ENCODE data around the gene G6PC3. TPM values are rescaled to one million over a fixed set of nuclear protein-coding genes. Genes with fewer than 3 reads are reported as not detected.

G6PC3 gene
- polyA plus RNA-seq, 4 donors = 17.6 to 69.2 (median 39.3) TPM

DNA sequence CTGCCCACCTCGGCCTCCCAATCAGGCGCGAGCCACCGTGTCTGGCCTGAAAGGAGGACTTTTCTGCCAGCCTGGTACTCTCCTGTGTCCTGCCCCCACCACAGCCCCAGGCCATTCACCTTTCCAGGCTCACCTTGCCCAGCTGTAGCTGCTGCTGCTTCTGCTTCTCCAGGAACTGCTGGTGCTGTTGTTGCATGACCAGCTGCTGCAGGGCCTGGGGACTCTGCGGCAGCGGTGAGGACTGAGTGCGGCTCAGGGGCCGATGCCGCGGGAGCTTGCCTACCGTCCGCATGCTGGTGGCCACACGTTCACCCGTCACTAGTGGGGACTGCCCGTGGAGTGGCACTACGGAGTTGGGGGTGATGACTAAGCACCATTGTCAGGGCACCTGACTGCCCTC lies 17.7 kb downstream of the G6PC3 start:
- DNase-seq (no peak), FAIRE-seq (no peak)
- Histone ChIP-seq H3K4me1 (ENCODE audit: control insufficient read depth in 3 of 3, insufficient read depth in 2 of 3, low read depth in 1 of 3, low read length in 2 of 3) (peaks cover 0 to 6% (median 0%) of the 10 kb centered on the region in 3 donors), H3K9me3 (ENCODE audit: control insufficient read depth in 2 of 2, insufficient read depth in 1 of 2, low read depth in 1 of 2, low read length in 1 of 2) (no peaks in the 10 kb centered on the region), H3K36me3 (ENCODE audit: control insufficient read depth in 3 of 3, insufficient read depth in 2 of 3, low read depth in 1 of 3, low read length in 3 of 3) (peaks cover 2 to 92% (median 13%) of the 10 kb centered on the region in 3 donors), H3K4me3 (ENCODE audit: low read depth in 1 of 3, low read length in 3 of 3) (no peak overlapping the region), H3K27ac (ENCODE audit: low read depth in 1 of 3, low read length in 2 of 3) (no peak overlapping the region), H3K27me3 (ENCODE audit: control insufficient read depth in 3 of 3, insufficient read depth in 3 of 3, low read length in 3 of 3) (no peaks in the 10 kb centered on the region)
- 95 to 98% (median 97%) methylated on average over 16 of the region's 16 CpGs for WGBS, 3 donors

DNA sequence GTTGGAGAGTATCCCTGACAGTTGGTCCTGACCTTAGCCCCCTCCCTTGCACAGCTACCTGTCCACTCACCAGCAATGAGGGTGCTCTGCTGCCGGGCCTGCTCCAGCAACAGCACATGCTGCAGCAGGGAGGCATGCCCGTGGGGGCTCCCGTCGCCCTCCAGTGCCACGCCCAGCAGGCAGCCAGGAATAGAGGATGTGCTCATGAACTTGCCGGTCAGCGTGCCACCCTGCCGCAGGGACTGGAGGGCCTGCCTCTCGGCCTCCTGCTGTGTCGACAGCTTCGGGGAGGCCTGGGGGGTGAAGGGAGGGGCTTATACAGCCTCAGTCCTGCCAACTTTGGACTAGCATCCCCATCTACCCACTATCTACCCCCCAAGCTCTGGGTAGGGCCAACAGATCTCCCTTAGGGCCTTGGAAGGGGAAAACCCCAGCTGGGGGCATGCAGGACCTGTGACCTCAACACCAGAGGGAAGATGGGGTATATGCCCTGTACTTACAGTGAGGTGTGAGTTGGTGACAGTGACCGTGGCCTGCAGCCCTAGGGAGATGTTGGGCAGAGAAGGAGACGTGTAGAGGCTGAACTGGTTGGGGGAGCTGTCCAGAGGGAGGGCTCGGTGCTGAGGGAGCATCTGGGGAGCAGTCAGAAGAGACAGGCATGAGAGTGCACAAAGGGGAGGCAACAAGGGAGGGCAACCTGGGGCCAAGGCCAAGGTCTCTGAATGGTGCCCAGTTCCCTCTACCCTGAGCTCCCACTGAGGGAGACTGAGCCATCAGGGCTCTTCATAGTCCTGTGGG lies 20.9 kb downstream of the G6PC3 start:
- Histone ChIP-seq H3K4me3 (ENCODE audit: low read depth in 1 of 3, low read length in 3 of 3) (no peak overlapping the region), H3K36me3 (ENCODE audit: control insufficient read depth in 3 of 3, insufficient read depth in 2 of 3, low read depth in 1 of 3, low read length in 3 of 3) (peaks cover 2 to 74% (median 11%) of the 10 kb centered on the region in 3 donors), H3K27me3 (ENCODE audit: control insufficient read depth in 3 of 3, insufficient read depth in 3 of 3, low read length in 3 of 3) (no peaks in the 10 kb centered on the region), H3K4me1 (ENCODE audit: control insufficient read depth in 3 of 3, insufficient read depth in 2 of 3, low read depth in 1 of 3, low read length in 2 of 3) (peaks cover 0 to 23% (median 0%) of the 10 kb centered on the region in 3 donors), H3K9me3 (ENCODE audit: control insufficient read depth in 2 of 2, insufficient read depth in 1 of 2, low read depth in 1 of 2, low read length in 1 of 2) (no peaks in the 10 kb centered on the region), H3K27ac (ENCODE audit: low read depth in 1 of 3, low read length in 2 of 3) (no peak overlapping the region)
- DNase-seq (no peak), FAIRE-seq (no peak)
- 86 to 95% (median 90%) methylated on average over 14 of the region's 14 CpGs for WGBS, 3 donors

DNA sequence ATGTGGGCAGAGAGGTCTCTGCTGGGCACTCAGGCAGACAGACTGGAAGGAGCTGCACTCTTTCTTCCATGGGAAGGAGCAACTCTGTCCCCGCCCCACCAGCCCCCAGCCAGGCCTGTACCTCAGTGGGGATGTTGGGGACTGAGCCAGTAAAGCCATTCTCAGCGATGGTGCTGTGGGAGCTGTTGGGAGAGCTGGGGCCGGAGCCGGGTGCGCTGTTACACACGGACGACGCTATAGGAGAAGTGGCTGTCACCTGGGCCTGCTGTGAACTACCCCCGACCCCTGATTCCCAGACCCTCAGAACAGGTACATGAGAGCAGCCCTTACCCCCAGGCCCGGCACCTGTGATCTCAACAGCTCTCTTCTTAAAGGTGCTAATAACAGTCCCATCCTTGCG lies 21.5 kb downstream of the G6PC3 start:
- H3K27me3 ChIP-seq (ENCODE audit: control insufficient read depth in 3 of 3, insufficient read depth in 3 of 3, low read length in 3 of 3) = no peaks in the 10 kb centered on the region
- DNase-seq (no peak), FAIRE-seq (no peak)
- no peak overlapping the region for H3K4me3 ChIP-seq (ENCODE audit: low read depth in 1 of 3, low read length in 3 of 3)
- H3K36me3 ChIP-seq (ENCODE audit: control insufficient read depth in 3 of 3, insufficient read depth in 2 of 3, low read depth in 1 of 3, low read length in 3 of 3) = peaks cover 2 to 71% (median 11%) of the 10 kb centered on the region in 3 donors
- no peaks in the 10 kb centered on the region for H3K9me3 ChIP-seq (ENCODE audit: control insufficient read depth in 2 of 2, insufficient read depth in 1 of 2, low read depth in 1 of 2, low read length in 1 of 2)
- WGBS, 3 donors = 95 to 98% (median 96%) methylated on average over 11 of the region's 11 CpGs
- peaks cover 0 to 28% (median 0%) of the 10 kb centered on the region in 3 donors for H3K4me1 ChIP-seq (ENCODE audit: control insufficient read depth in 3 of 3, insufficient read depth in 2 of 3, low read depth in 1 of 3, low read length in 2 of 3)
- no peak overlapping the region for H3K27ac ChIP-seq (ENCODE audit: low read depth in 1 of 3, low read length in 2 of 3)

DNA sequence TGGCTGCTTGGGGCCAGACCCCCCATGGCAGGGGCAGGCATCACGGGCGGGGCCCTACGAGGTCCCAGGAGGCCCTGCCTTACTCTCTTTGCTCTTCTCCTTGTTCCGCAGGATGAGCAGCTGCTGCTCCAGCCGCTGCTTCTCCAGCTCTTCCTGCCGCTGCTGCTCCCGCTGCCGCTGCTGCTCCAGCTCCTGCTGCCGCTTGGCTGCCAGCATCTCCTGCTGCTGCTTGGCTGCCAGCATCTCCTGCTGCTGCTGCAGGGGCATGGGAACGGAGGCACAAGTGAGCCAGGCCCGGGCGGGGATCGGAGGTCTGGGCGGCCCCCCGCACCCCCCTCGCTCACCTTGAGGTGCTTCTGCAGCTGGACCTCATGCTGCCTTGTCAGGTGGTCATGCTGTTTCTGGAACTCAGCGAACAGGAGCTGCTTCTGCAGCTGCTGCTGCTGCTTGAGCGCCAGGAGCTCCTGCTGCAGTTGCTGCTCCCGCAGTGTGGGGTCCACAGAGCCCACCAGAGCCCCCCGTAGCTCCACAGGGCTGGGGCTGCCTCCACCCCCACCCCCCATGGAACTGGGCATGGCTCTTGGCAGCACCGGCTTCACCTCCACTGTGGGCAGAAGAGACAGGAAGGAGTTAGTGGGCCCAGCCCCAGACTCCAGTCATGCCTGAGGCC lies 22.8 kb downstream of the G6PC3 start:
- Histone ChIP-seq H3K9me3 (ENCODE audit: control insufficient read depth in 2 of 2, insufficient read depth in 1 of 2, low read depth in 1 of 2, low read length in 1 of 2) (no peaks in the 10 kb centered on the region), H3K27me3 (ENCODE audit: control insufficient read depth in 3 of 3, insufficient read depth in 3 of 3, low read length in 3 of 3) (no peaks in the 10 kb centered on the region), H3K4me1 (ENCODE audit: control insufficient read depth in 3 of 3, insufficient read depth in 2 of 3, low read depth in 1 of 3, low read length in 2 of 3) (peaks cover 0 to 33% (median 0%) of the 10 kb centered on the region in 3 donors), H3K4me3 (ENCODE audit: low read depth in 1 of 3, low read length in 3 of 3) (no peak overlapping the region), H3K36me3 (ENCODE audit: control insufficient read depth in 3 of 3, insufficient read depth in 2 of 3, low read depth in 1 of 3, low read length in 3 of 3) (peaks cover 2 to 68% (median 11%) of the 10 kb centered on the region in 3 donors), H3K27ac (ENCODE audit: low read depth in 1 of 3, low read length in 2 of 3) (no peak overlapping the region)
- FAIRE-seq = no peak
- no peak for DNase-seq
- WGBS, 3 donors = 91 to 95% (median 92%) methylated on average over 18 to 21 of the region's 21 CpGs

DNA sequence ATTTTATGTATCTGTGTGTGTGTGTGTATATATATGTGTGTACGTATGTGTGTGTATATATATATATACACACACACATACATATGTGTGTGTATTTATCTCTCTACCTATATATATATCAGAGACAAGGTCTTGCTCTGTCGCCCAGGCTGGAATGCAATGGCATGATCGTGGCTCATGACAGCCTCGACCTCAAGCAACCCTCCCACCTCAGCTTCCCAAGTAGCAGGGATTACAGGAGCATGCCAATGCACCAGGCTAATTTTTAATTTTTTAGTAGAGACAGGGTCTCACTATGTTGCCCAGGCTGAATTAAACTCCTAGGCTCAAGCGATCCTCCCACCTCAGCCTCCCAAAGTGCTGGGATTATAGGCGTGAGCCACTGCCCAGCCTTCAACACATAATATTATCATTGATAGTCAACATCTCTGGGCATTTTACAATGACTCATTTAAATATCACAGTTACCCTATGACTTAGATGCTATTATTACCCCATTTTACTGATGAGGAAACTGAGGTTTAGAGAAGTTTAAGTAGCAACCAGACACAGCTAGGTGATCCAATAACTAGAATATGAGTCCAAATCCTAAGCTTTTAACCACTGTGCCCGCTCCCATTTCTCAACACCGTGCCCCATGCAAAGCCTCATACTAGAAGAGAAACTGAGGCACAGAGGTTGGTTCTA lies 24.3 kb downstream of the G6PC3 start:
- H3K4me3 ChIP-seq (ENCODE audit: low read depth in 1 of 3, low read length in 3 of 3) = no peak overlapping the region
- WGBS, 3 donors = 80 to 91% (median 87%) methylated on average over 8 of the region's 8 CpGs
- DNase-seq (no peak), FAIRE-seq (no peak)
- H3K4me1 ChIP-seq (ENCODE audit: control insufficient read depth in 3 of 3, insufficient read depth in 2 of 3, low read depth in 1 of 3, low read length in 2 of 3) = peaks cover 0 to 33% (median 0%) of the 10 kb centered on the region in 3 donors
- H3K27ac ChIP-seq (ENCODE audit: low read depth in 1 of 3, low read length in 2 of 3) = peak overlapping the region in 2 of 3 donors; percentile 92 to 96
- peaks cover 2 to 66% (median 11%) of the 10 kb centered on the region in 3 donors for H3K36me3 ChIP-seq (ENCODE audit: control insufficient read depth in 3 of 3, insufficient read depth in 2 of 3, low read depth in 1 of 3, low read length in 3 of 3)
- no peaks in the 10 kb centered on the region for H3K27me3 ChIP-seq (ENCODE audit: control insufficient read depth in 3 of 3, insufficient read depth in 3 of 3, low read length in 3 of 3)
- no peaks in the 10 kb centered on the region for H3K9me3 ChIP-seq (ENCODE audit: control insufficient read depth in 2 of 2, insufficient read depth in 1 of 2, low read depth in 1 of 2, low read length in 1 of 2)

DNA sequence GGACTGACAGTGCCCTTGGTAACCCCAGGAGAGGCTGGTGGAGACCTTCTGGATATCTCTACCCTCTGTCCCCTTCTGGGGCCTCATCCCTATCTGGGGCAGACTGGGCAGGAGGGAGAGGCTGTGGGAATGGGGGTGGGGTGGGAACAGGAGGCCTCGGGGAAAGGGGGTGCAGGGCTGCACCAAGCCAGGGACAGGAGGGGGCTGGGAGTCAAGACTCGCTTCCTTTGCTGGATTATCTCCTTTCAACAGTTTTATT lies 24.8 kb downstream of the G6PC3 start:
- peak overlapping the region in 1 of 3 donors; percentile 29 for H3K4me3 ChIP-seq (ENCODE audit: low read depth in 1 of 3, low read length in 3 of 3)

DNA sequence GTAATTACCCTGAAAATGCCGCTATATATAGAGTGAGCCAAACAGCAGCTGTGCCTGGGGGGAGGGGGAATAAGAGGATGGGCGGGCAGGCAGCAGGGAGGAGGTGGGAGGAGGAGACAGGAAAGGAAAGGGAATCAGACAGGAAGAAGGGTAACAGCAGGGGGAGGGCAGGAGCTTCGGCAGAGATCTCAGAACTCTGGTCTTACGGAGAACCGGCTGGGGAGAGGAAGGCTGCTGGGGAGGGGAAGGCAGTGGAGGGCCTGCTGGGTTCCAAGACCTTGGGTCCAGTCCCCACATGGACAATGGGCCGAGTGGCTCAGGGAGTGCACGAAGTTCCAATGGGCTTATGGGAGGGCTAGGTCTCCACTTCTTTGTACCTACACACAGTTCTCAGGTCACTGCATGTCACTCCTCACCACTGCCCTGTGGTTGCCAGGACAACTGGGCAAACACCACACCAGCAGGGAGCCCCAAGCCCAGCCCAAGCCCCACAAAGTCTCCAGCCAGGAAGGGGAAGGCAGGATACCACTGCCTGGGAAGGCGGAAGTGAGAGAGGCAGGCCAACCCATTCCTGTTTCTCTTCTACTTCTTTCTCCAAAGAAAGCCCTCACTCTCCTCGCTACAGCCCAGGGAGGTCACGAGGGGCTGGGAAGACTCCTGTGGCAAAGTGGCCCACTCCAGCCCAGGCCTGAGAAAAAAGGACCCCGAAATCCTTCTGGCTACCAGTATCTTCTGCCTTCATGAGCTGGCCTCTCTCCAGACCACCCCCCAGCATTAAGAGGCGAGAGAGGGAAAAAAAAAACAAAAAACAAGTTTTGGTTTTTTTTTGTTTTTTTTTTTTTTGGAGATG lies 25.3 kb downstream of the G6PC3 start:
- peak overlapping the region in 2 of 3 donors; percentile 92 to 96 for H3K27ac ChIP-seq (ENCODE audit: low read depth in 1 of 3, low read length in 2 of 3)
- H3K4me1 ChIP-seq (ENCODE audit: control insufficient read depth in 3 of 3, insufficient read depth in 2 of 3, low read depth in 1 of 3, low read length in 2 of 3) = peaks cover 0 to 33% (median 0%) of the 10 kb centered on the region in 3 donors

More for the DNA sequence above, 24.8 kb downstream of the G6PC3 start:
- 6 to 16% (median 13%) methylated on average over 2 of the region's 2 CpGs for WGBS, 3 donors
- Histone ChIP-seq H3K27me3 (ENCODE audit: control insufficient read depth in 3 of 3, insufficient read depth in 3 of 3, low read length in 3 of 3) (no peaks in the 10 kb centered on the region), H3K4me1 (ENCODE audit: control insufficient read depth in 3 of 3, insufficient read depth in 2 of 3, low read depth in 1 of 3, low read length in 2 of 3) (peaks cover 0 to 33% (median 0%) of the 10 kb centered on the region in 3 donors), H3K36me3 (ENCODE audit: control insufficient read depth in 3 of 3, insufficient read depth in 2 of 3, low read depth in 1 of 3, low read length in 3 of 3) (peaks cover 2 to 67% (median 11%) of the 10 kb centered on the region in 3 donors), H3K9me3 (ENCODE audit: control insufficient read depth in 2 of 2, insufficient read depth in 1 of 2, low read depth in 1 of 2, low read length in 1 of 2) (no peaks in the 10 kb centered on the region), H3K27ac (ENCODE audit: low read depth in 1 of 3, low read length in 2 of 3) (peak overlapping the region in 2 of 3 donors; percentile 92 to 96)
- DNase-seq (no peak), FAIRE-seq (no peak)

More for the DNA sequence above, 25.3 kb downstream of the G6PC3 start:
- H3K4me3 ChIP-seq (ENCODE audit: low read depth in 1 of 3, low read length in 3 of 3) = peak overlapping the region in 1 of 3 donors; percentile 29
- FAIRE-seq = no peak
- H3K36me3 ChIP-seq (ENCODE audit: control insufficient read depth in 3 of 3, insufficient read depth in 2 of 3, low read depth in 1 of 3, low read length in 3 of 3) = peaks cover 2 to 62% (median 11%) of the 10 kb centered on the region in 3 donors
- peak; percentile 30 to 93 for DNase-seq
- 24 to 45% (median 38%) methylated on average over 12 of the region's 12 CpGs for WGBS, 3 donors
- H3K27me3 ChIP-seq (ENCODE audit: control insufficient read depth in 3 of 3, insufficient read depth in 3 of 3, low read length in 3 of 3) = no peaks in the 10 kb centered on the region
- no peaks in the 10 kb centered on the region for H3K9me3 ChIP-seq (ENCODE audit: control insufficient read depth in 2 of 2, insufficient read depth in 1 of 2, low read depth in 1 of 2, low read length in 1 of 2)

All from small intestine (tissue), 7 donors.